ENCODE measurements around the gene SLC5A6.

The SLC5A6 gene

DNA sequence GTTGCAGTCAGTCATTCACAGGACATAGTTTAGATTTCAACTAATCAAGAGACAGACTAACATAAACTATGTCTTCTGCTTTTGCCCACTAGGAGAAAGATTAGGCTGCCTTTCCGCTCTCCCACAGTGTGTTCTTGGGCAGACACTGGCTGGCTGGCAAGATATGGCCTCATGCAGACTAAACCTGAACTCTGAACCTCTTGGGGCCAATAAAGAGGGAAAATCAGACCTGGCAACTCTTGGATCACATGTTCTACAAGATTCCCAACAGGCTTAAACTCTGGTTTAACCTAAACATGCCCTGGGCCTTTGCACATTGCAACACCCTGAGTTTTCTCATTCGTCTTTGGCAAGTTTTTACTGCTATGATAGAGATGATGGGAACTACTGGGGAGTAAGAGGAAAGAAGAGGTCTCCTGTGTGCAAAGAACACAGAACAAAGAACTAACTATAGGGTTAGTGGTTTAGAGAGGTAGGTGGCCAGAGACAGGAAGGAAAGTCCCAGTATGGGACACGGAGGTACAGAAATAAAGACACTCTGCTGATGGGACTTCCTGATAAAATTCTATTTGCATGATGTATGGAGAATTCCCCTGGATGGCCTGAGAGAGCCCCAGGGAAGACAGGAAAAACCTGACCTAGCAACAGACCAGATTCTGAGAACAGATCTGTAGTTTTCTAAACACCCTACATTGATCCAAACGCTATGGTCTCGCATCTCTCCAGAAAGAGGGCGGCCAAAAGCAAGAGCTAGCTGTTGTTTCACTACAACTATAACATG lies 2.3 kb downstream of the SLC5A6 start:
- in situ Hi-C loops (cut with HindIII; ENCODE audit: low sequenced_read_pairs) = no loop called here
- TF ChIP-seq, protein P1, sequence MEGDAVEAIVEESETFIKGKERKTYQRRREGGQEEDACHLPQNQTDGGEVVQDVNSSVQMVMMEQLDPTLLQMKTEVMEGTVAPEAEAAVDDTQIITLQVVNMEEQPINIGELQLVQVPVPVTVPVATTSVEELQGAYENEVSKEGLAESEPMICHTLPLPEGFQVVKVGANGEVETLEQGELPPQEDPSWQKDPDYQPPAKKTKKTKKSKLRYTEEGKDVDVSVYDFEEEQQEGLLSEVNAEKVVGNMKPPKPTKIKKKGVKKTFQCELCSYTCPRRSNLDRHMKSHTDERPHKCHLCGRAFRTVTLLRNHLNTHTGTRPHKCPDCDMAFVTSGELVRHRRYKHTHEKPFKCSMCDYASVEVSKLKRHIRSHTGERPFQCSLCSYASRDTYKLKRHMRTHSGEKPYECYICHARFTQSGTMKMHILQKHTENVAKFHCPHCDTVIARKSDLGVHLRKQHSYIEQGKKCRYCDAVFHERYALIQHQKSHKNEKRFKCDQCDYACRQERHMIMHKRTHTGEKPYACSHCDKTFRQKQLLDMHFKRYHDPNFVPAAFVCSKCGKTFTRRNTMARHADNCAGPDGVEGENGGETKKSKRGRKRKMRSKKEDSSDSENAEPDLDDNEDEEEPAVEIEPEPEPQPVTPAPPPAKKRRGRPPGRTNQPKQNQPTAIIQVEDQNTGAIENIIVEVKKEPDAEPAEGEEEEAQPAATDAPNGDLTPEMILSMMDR (IDR thresholded peaks at IDR 0.05; ENCODE audit: low read depth, low read length) = no peak
- no peak for DNase-seq (ENCODE audit: low read depth, low spot score)
- H3K4me3 ChIP-seq (ENCODE audit: low read depth, low read length) = no peak overlapping the region

GRCh38 chr2:27208486-27209050 lies 3.5 kb downstream of the SLC5A6 start:
- TF ChIP-seq, protein P1 (IDR thresholded peaks at IDR 0.05; ENCODE audit: low read depth, low read length) = no peak
- H3K4me3 ChIP-seq (ENCODE audit: low read depth, low read length) = no peak overlapping the region
- no peak for DNase-seq (ENCODE audit: low read depth, low spot score)
- in situ Hi-C loops (cut with HindIII; ENCODE audit: low sequenced_read_pairs) = no loop called here

DNA sequence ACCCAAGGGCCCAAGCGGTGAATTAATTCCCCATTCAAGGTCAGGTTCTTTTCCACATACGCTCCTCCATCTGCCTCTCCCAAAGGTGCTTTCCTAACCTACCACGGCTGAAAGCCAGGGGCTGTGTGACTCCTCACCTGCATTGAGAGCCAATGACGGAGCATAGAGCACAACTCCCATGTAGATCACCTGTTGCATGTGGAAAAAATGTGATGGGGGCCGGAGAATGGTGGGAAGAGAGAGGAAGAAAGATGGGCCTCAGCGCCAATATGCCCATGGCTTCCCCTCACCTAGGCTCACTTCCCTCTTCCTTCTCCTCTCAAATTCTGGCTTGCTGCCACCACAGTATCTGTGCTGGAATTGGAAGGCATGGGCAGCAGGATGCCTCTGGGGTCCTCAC lies 5.7 kb downstream of the SLC5A6 start:
- no peak for DNase-seq (ENCODE audit: low read depth, low spot score)
- in situ Hi-C loops (cut with HindIII; ENCODE audit: low sequenced_read_pairs) = no loop called here
- H3K4me3 ChIP-seq (ENCODE audit: low read depth, low read length) = no peak overlapping the region
- TF ChIP-seq, protein P1 (IDR thresholded peaks at IDR 0.05; ENCODE audit: low read depth, low read length) = no peak

DNA sequence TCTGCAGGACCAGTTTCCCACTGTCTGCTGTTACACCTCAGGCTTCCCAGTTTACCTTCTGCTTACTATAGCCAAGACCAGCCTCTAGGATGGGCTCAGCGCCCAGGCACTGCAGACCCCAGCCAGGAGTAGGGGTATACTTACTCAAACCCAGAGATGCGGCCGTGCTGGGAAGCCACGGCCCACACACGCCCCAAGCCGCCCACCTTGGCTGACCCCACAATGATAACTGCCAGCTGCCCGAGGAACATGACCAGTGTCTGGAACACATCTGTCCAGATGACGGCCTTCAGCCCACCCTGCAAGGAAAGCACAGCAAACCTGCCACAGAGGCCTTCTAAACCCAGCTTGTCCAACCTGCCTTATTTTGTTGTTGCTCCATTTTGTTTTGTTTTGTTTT lies 6.9 kb downstream of the SLC5A6 start:
- no peak for DNase-seq (ENCODE audit: low read depth, low spot score)
- in situ Hi-C loops (cut with HindIII; ENCODE audit: low sequenced_read_pairs) = no loop called here
- TF ChIP-seq, protein P1 (IDR thresholded peaks at IDR 0.05; ENCODE audit: low read depth, low read length) = no peak
- no peak overlapping the region for H3K4me3 ChIP-seq (ENCODE audit: low read depth, low read length)

GRCh38 chr2:27204566-27204965 lies 7.5 kb downstream of the SLC5A6 start:
- DNase-seq (ENCODE audit: low read depth, low spot score) = no peak
- TF ChIP-seq, protein P1 (IDR thresholded peaks at IDR 0.05; ENCODE audit: low read depth, low read length) = no peak
- in situ Hi-C loops (cut with HindIII; ENCODE audit: low sequenced_read_pairs) = no loop called here
- H3K4me3 ChIP-seq (ENCODE audit: low read depth, low read length) = no peak overlapping the region

DNA sequence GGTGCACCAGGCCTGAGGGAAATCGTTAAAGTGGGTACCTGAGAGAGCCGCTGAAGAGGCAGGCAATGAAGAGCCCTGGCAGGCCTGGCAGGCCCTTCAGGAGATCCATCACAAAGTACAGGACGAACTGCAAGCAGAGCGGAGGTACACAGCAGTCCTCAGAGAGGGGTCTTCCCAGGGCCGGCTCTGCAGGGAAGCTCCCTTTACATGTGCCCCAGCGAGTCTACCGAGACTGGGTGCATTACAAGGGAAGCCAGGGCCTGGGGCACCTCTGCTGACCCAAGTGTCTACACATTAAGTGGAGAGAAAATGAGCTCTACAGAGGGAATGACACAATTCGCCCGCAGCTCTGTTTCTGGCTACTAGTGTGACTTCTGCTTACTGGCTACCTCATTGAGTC lies 8.3 kb downstream of the SLC5A6 start:
- in situ Hi-C loops (cut with HindIII; ENCODE audit: low sequenced_read_pairs) = no loop called here
- DNase-seq (ENCODE audit: low read depth, low spot score) = no peak
- no peak overlapping the region for H3K4me3 ChIP-seq (ENCODE audit: low read depth, low read length)
- TF ChIP-seq, protein P1 (IDR thresholded peaks at IDR 0.05; ENCODE audit: low read depth, low read length) = no peak

Data from astrocyte of the spinal cord (primary cell).